NB4 (cell line): ENCODE measurements around the gene SLC22A5.

Source experiments
- CTCF ChIP-seq: IDR thresholded peaks from one replicate; pipeline ENCODE4 v1.5.1; 2012; ENCODE audit warnings: low read depth, low read length
- MYC ChIP-seq: IDR thresholded peaks from 2 replicates; pipeline ENCODE4 v1.6.1; 2011; ENCODE audit warnings: low read depth, low read length
- POLR2A ChIP-seq: IDR thresholded peaks from 2 replicates; pipeline ENCODE4 v1.6.1; 2011; ENCODE audit warnings: mild to moderate bottlenecking; ENCODE audit not compliant: insufficient read length; ENCODE audit errors: extremely low read depth
- TF ChIP-seq, protein P1 (sequence below): IDR thresholded peaks from 2 replicates; pipeline ENCODE4 v1.6.1; 2011; ENCODE audit warnings: low read depth, low read length

- TF ChIP-seq CTCF, result no peak
- no peak for TF ChIP-seq POLR2A
- TF ChIP-seq, protein P1, sequence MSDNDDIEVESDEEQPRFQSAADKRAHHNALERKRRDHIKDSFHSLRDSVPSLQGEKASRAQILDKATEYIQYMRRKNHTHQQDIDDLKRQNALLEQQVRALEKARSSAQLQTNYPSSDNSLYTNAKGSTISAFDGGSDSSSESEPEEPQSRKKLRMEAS, result no peak
- no peak for TF ChIP-seq MYC
Measured at GRCh38 chr5:132362086-132362485, 7.4 kb upstream of the SLC22A5 start.
